ENCODE data around the gene TXNDC12. TPM values are rescaled to one million over a fixed set of nuclear protein-coding genes. Genes with fewer than 3 reads are reported as not detected.
"Not testable (repeated sequence)": the region's sequence is repeated elsewhere in the genome, so short reads cannot be mapped to it uniquely, and the experiment has no call there.

Gene TXNDC12
- total and polyA plus RNA-seq, 9 donors: 32.6 to 47.5 (median 37.2) TPM

GRCh38 chr1:52054496-52055065 lies 410 bp downstream of the TXNDC12 start:
- Histone ChIP-seq H3K4me1 (ENCODE audit: control insufficient read depth, insufficient read depth, low read length) (peaks cover 10% of the 10 kb centered on the region), H3K27ac (ENCODE audit: low read length) (peak overlapping the region; percentile 97), H3K36me3 (ENCODE audit: control insufficient read depth, insufficient read depth, low read length) (peaks cover 4% of the 10 kb centered on the region), H3K4me3 (ENCODE audit: low read length) (peak overlapping the region; percentile 93), H3K9me3 (replicated peaks; ENCODE audit: control insufficient read depth, low read depth, low read length) (no peaks in the 10 kb centered on the region), H3K27me3 (ENCODE audit: control insufficient read depth, insufficient read depth, low read length) (no peaks in the 10 kb centered on the region)
- WGBS (ENCODE audit: insufficient coverage): 3% methylated on average over 8 of the region's 13 CpGs
- DNase-seq: no peak

DNA sequence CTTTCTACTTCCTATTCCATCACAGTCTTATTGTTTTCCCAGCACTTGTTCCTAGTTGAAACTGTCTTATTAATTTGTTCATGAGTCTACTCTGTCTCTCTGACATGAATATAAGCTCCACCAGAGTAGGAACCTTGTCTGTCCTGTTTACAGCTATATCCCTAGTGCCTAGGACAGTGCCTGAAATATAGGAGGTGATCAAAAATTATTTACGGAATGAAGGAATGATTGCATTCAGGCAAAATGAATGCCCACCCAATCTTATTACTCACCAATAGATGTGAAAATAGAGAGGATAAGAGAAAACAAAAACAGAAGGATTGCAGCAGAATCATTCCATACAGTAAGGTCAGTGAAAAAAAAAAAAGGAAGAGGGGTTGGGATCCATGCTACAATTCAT lies 1.1 kb downstream of the TXNDC12 start:
- no peak for DNase-seq
- peaks cover 10% of the 10 kb centered on the region for H3K4me1 ChIP-seq (ENCODE audit: control insufficient read depth, insufficient read depth, low read length)
- H3K27ac ChIP-seq (ENCODE audit: low read length): no peak overlapping the region
- H3K36me3 ChIP-seq (ENCODE audit: control insufficient read depth, insufficient read depth, low read length): peaks cover 4% of the 10 kb centered on the region
- no CpG with 5 or more reads among the region's 1 CpG for WGBS (ENCODE audit: insufficient coverage)
- H3K9me3 ChIP-seq (replicated peaks; ENCODE audit: control insufficient read depth, low read depth, low read length): no peaks in the 10 kb centered on the region
- H3K27me3 ChIP-seq (ENCODE audit: control insufficient read depth, insufficient read depth, low read length): no peaks in the 10 kb centered on the region
- no peak overlapping the region for H3K4me3 ChIP-seq (ENCODE audit: low read length)

DNA sequence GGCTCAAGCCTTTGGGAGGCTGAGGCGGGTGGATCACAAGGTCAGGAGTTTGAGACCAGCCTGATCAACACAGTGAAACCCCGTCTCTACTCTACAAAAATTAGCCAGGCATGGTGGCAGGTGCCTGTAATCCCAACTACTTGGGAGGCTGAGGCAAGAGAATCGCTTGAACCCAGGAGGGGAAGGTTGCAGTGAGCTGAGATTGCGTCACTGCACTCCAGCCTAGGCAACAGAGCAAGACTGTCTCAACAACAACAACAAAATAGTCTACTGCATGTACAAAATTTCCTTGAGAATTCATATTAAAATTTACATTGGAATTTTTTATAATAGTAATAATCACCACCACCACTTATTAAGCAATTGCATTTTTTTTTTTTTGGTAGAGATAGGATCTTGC lies 5.7 kb downstream of the TXNDC12 start:
- H3K36me3 ChIP-seq (ENCODE audit: control insufficient read depth, insufficient read depth, low read length); DNase-seq; H3K27ac ChIP-seq (ENCODE audit: low read length); H3K9me3 ChIP-seq (replicated peaks; ENCODE audit: control insufficient read depth, low read depth, low read length); H3K4me3 ChIP-seq (ENCODE audit: low read length); H3K4me1 ChIP-seq (ENCODE audit: control insufficient read depth, insufficient read depth, low read length); H3K27me3 ChIP-seq (ENCODE audit: control insufficient read depth, insufficient read depth, low read length): not testable (repeated sequence)
- no CpG with 5 or more reads among the region's 4 CpGs for WGBS (ENCODE audit: insufficient coverage)

GRCh38 chr1:52045666-52046195 lies 9.3 kb downstream of the TXNDC12 start:
- not testable (repeated sequence) for H3K36me3 ChIP-seq (ENCODE audit: control insufficient read depth, insufficient read depth, low read length); H3K4me3 ChIP-seq (ENCODE audit: low read length); H3K9me3 ChIP-seq (replicated peaks; ENCODE audit: control insufficient read depth, low read depth, low read length); DNase-seq; H3K27me3 ChIP-seq (ENCODE audit: control insufficient read depth, insufficient read depth, low read length); H3K4me1 ChIP-seq (ENCODE audit: control insufficient read depth, insufficient read depth, low read length); H3K27ac ChIP-seq (ENCODE audit: low read length)
- 83% methylated on average over 1 of the region's 4 CpGs for WGBS (ENCODE audit: insufficient coverage)

DNA sequence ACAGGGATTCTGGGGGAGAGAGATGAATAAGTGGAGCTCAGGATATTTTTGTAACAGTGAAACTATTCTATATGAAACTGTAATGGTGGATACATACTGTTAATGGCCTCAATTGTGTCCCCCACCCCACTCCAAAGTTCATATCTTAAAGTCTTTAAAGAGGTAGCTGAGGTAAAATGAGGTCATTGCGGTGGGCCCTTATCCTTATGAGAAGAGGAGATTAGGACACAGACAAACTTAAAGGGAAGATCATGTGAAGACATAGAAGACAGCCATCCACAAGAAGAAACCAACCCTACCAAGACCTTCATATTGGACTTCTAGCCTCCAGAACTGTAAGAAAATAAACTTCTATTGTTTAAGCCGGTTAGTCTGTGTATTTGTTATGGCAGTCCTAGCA lies 9.8 kb downstream of the TXNDC12 start:
- DNase-seq: no peak
- no CpG with 5 or more reads among the region's 2 CpGs for WGBS (ENCODE audit: insufficient coverage)
- Histone ChIP-seq H3K4me1 (ENCODE audit: control insufficient read depth, insufficient read depth, low read length) (no peaks in the 10 kb centered on the region), H3K27ac (ENCODE audit: low read length) (no peak overlapping the region), H3K27me3 (ENCODE audit: control insufficient read depth, insufficient read depth, low read length) (no peaks in the 10 kb centered on the region), H3K4me3 (ENCODE audit: low read length) (no peak overlapping the region), H3K36me3 (ENCODE audit: control insufficient read depth, insufficient read depth, low read length) (peaks cover 6% of the 10 kb centered on the region), H3K9me3 (replicated peaks; ENCODE audit: control insufficient read depth, low read depth, low read length) (peaks cover 2% of the 10 kb centered on the region)

- no peaks in the 10 kb centered on the region for H3K9me3 ChIP-seq (replicated peaks; ENCODE audit: control insufficient read depth, low read depth, low read length)
- H3K27ac ChIP-seq (ENCODE audit: low read length): no peak overlapping the region
- WGBS (ENCODE audit: insufficient coverage): no CpG with 5 or more reads among the region's 4 CpGs
- no peaks in the 10 kb centered on the region for H3K27me3 ChIP-seq (ENCODE audit: control insufficient read depth, insufficient read depth, low read length)
- DNase-seq: no peak
- H3K4me1 ChIP-seq (ENCODE audit: control insufficient read depth, insufficient read depth, low read length): no peaks in the 10 kb centered on the region
- peaks cover 13% of the 10 kb centered on the region for H3K36me3 ChIP-seq (ENCODE audit: control insufficient read depth, insufficient read depth, low read length)
- H3K4me3 ChIP-seq (ENCODE audit: low read length): no peak overlapping the region
Measured at GRCh38 chr1:52041551-52042185, 13.3 kb downstream of the TXNDC12 start.

- Histone ChIP-seq H3K4me3 (ENCODE audit: low read length) (no peak overlapping the region), H3K27ac (ENCODE audit: low read length) (no peak overlapping the region), H3K4me1 (ENCODE audit: control insufficient read depth, insufficient read depth, low read length) (peaks cover 2% of the 10 kb centered on the region), H3K27me3 (ENCODE audit: control insufficient read depth, insufficient read depth, low read length) (no peaks in the 10 kb centered on the region), H3K9me3 (replicated peaks; ENCODE audit: control insufficient read depth, low read depth, low read length) (no peaks in the 10 kb centered on the region), H3K36me3 (ENCODE audit: control insufficient read depth, insufficient read depth, low read length) (peaks cover 11% of the 10 kb centered on the region)
- WGBS (ENCODE audit: insufficient coverage): no CpG with 5 or more reads among the region's 1 CpG
- DNase-seq: no peak
Measured at GRCh38 chr1:52037909-52038308, 17.1 kb downstream of the TXNDC12 start.

DNA sequence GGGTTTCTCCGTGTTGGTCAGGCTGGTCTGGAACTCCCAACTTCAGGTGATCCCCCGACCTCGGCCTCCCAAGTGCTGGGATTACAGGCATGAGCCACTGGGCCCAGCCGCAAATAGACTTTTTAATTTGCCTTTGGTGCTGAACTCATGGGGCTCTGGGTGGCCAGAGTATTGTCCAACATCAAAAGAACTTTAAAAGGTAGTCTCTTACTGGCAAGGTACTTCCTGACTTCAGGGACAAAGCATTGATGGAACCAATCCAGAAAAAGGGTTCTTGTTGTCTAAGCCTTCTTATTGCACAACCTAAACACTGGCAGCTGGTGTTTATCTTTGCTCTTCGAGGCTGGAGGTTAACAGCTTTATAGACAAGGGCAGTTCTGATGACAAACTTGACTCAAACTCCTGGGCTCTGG lies 17.6 kb downstream of the TXNDC12 start:
- Histone ChIP-seq H3K27me3 (ENCODE audit: control insufficient read depth, insufficient read depth, low read length) (no peaks in the 10 kb centered on the region), H3K4me3 (ENCODE audit: low read length) (no peak overlapping the region), H3K36me3 (ENCODE audit: control insufficient read depth, insufficient read depth, low read length) (peaks cover 11% of the 10 kb centered on the region), H3K27ac (ENCODE audit: low read length) (no peak overlapping the region), H3K9me3 (replicated peaks; ENCODE audit: control insufficient read depth, low read depth, low read length) (no peaks in the 10 kb centered on the region), H3K4me1 (ENCODE audit: control insufficient read depth, insufficient read depth, low read length) (peaks cover 7% of the 10 kb centered on the region)
- WGBS (ENCODE audit: insufficient coverage): 90% methylated on average over 4 of the region's 5 CpGs
- DNase-seq: no peak

GRCh38 chr1:52034050-52034384 lies 21.0 kb downstream of the TXNDC12 start:
- Histone ChIP-seq H3K27ac (ENCODE audit: low read length) (peak overlapping the region; percentile 89), H3K4me1 (ENCODE audit: control insufficient read depth, insufficient read depth, low read length) (peaks cover 11% of the 10 kb centered on the region), H3K4me3 (ENCODE audit: low read length) (peak overlapping the region; percentile 81), H3K9me3 (replicated peaks; ENCODE audit: control insufficient read depth, low read depth, low read length) (no peaks in the 10 kb centered on the region), H3K27me3 (ENCODE audit: control insufficient read depth, insufficient read depth, low read length) (no peaks in the 10 kb centered on the region), H3K36me3 (ENCODE audit: control insufficient read depth, insufficient read depth, low read length) (peaks cover 5% of the 10 kb centered on the region)
- no CpG with 5 or more reads among the region's 2 CpGs for WGBS (ENCODE audit: insufficient coverage)
- no peak for DNase-seq

DNA sequence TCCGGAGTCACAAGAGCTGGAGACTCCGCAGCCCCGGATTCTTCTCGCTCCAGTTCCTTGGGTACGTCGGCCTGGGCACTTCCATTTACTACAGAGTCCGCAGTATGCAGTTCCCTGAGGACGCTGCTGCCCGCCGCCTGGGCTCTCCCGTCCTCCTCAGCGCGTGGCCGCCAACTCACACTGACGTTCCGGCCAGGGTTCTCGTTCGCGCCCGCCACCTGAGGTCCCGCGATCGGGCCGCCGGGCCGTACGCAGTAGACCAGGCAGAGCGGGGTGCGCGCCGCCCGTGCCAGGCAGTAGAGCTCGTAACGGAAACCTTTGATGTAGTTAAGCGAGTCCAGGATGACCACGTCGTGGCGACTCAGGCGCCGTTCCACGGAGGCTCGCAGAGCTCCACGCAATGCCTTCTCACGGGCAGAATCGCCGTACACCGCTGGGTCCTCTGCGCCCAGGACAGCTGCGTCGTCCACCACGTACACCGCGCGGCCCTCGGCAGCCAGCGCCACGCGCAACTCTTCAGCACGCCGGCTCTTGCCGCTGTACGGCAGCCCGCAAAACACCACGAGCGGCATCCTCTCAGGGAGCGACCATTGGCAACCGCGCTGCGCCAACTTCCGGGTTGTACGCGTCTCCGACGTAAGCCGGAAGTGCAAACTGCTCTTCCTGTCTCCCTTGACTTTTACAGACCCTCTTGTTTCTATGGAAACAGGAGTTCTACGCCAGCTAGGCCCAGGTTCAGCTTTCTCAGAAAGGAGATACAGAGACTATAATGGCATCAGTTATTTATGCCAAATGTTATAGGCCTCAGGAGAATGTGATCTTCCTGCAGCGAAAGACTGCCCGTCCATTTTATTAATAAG lies 21.6 kb downstream of the TXNDC12 start, which contains the start of gene KTI12:
Gene KTI12, minus strand, starts transcription at position 621 of the 860 bp plus-strand sequence. Its CDS starts 49 bp downstream, at position 572.
- Histone ChIP-seq H3K9me3 (replicated peaks; ENCODE audit: control insufficient read depth, low read depth, low read length) (no peaks in the 10 kb centered on the region), H3K27ac (ENCODE audit: low read length) (peak within 1 kb of the TSS; percentile 89), H3K4me1 (ENCODE audit: control insufficient read depth, insufficient read depth, low read length) (peaks cover 11% of the 10 kb centered on the region), H3K4me3 (ENCODE audit: low read length) (peak within 1 kb of the TSS; percentile 81), H3K27me3 (ENCODE audit: control insufficient read depth, insufficient read depth, low read length) (no peaks in the 10 kb centered on the region), H3K36me3 (ENCODE audit: control insufficient read depth, insufficient read depth, low read length) (peaks cover 4% of the 10 kb centered on the region)
- under 1% methylated on average over 66 of the region's 78 CpGs for WGBS (ENCODE audit: insufficient coverage)
- DNase-seq: peak; percentile 97
